NT2/D1 (cell line): ENCODE results near the gene MKLN1.

Source experiments
- SUZ12 ChIP-seq: IDR thresholded peaks from 2 replicates; pipeline ENCODE4 v1.6.1; 2011; ENCODE audit not compliant: insufficient read length, insufficient read depth; ENCODE audit errors: extremely low read depth
- YY1 ChIP-seq: IDR thresholded peaks from 2 replicates; pipeline ENCODE4 v1.6.1; 2011; ENCODE audit not compliant: insufficient read length, insufficient read depth
- ZNF274 ChIP-seq: IDR thresholded peaks from 2 replicates; pipeline ENCODE4 v1.6.1; 2011; ENCODE audit warnings: mild to moderate bottlenecking, low read depth, low read length

DNA sequence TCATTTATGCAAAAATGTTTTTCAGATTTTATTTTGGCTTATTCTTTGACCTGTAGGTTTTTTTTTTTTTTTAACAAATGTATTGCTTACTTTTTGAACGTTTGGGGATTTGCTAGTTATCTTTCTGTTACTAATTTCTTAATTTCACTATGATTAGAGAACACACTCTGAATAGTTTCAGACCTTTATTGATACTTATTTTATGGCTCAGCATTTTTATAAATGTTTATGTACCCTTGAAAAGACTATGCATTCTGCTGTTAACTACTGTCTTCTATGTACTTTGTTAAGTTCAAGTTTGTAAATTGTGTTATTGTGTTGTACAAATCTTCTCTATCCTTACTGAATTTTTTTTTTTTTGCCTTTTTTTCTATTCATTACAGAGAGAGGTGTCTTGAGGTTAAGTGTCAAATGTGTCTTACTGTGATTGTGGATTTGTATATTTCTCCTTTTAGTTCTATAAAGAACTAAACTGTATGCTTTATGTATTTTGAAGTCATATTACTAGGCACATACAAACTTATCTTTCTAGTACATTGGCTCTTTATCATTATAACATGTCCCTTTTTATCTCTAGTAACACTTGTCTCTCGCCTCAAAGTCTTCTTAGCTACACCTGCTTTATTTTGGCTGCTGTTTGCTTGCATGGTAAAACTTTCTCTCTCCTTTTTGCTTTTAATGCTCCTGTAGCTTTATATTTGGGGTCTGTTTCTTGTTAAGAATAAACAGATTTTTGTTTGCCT, 8.1 kb downstream of the MKLN1 start:
- no peak for TF ChIP-seq YY1
- TF ChIP-seq ZNF274: no peak
- TF ChIP-seq SUZ12: no peak
